ENCODE results near the gene PTPA.

DNA sequence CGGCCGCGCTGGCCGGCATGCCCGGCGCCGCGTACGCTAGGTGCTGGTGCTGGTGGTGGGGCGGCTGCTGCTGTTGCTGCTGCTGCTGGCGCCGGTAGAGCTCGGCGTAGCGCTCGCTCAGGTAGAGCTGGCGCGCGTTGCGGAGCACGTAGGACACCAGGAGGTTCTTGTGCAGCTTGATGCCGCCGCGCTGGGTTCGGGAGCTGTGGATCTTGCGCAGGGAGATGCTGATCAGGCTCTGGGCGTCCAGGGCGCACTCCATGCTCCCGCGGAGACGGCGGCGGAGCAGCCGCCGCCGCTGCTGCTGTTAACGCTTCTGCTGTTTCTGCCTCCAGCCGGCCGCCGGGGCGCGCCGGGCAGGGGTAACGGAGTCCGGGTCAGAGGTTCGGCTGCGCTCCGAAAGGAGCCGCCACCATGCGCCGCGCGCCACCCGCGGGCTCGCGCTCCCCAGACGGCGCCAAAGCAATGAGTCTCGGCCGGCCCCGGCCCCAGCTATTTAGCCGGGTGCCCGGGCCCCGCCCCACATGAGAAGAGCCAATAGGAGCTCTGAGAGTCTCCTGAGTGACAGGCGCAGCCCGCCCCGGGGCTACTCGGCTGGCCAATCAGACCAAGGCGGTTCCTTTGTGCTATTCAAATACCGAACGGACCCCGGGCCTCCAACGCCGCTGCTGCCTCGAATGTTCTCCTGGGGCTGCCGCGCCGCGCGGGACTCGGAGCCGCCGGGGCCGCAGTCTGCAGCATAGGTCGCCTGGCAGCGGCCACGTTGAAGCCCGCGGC is 66.8 kb downstream of the PTPA start, which contains the start of gene IER5L:
- TF ChIP-seq, protein P1, sequence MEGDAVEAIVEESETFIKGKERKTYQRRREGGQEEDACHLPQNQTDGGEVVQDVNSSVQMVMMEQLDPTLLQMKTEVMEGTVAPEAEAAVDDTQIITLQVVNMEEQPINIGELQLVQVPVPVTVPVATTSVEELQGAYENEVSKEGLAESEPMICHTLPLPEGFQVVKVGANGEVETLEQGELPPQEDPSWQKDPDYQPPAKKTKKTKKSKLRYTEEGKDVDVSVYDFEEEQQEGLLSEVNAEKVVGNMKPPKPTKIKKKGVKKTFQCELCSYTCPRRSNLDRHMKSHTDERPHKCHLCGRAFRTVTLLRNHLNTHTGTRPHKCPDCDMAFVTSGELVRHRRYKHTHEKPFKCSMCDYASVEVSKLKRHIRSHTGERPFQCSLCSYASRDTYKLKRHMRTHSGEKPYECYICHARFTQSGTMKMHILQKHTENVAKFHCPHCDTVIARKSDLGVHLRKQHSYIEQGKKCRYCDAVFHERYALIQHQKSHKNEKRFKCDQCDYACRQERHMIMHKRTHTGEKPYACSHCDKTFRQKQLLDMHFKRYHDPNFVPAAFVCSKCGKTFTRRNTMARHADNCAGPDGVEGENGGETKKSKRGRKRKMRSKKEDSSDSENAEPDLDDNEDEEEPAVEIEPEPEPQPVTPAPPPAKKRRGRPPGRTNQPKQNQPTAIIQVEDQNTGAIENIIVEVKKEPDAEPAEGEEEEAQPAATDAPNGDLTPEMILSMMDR (conservative IDR thresholded peaks at IDR 0.05) = no peak
- TF ChIP-seq EZH2 (IDR thresholded peaks at IDR 0.05; ENCODE audit: low read depth) = no peak

All from PC-9 (cell line).